Measurements from ENCODE around the gene TIMM23B.
"Not testable (repeated sequence)": the region's sequence is repeated elsewhere in the genome, so short reads cannot be mapped to it uniquely, and the experiment has no call there.

The TIMM23B gene

GRCh38 chr10:49943607-49944006, 1.8 kb downstream of the TIMM23B start:
- H3K4me1 ChIP-seq; DNase-seq (ENCODE audit: low spot score in 2 of 2); H3K4me3 ChIP-seq; H3K36me3 ChIP-seq (replicated peaks); H3K9me3 ChIP-seq; in situ Hi-C loops (cut with MboI; ENCODE audit: low sequenced_read_pairs); H3K27me3 ChIP-seq (ENCODE audit: low read depth): not testable (repeated sequence)

GRCh38 chr10:49948142-49948541, 6.3 kb downstream of the TIMM23B start:
- in situ Hi-C loops (cut with MboI; ENCODE audit: low sequenced_read_pairs); H3K27me3 ChIP-seq (ENCODE audit: low read depth); H3K36me3 ChIP-seq (replicated peaks); H3K9me3 ChIP-seq; H3K4me1 ChIP-seq; DNase-seq (ENCODE audit: low spot score in 2 of 2); H3K4me3 ChIP-seq: not testable (repeated sequence)

GRCh38 chr10:49948737-49949136, 6.9 kb downstream of the TIMM23B start:
- in situ Hi-C loops (cut with MboI; ENCODE audit: low sequenced_read_pairs); H3K27me3 ChIP-seq (ENCODE audit: low read depth); H3K36me3 ChIP-seq (replicated peaks); H3K9me3 ChIP-seq; DNase-seq (ENCODE audit: low spot score in 2 of 2); H3K4me1 ChIP-seq; H3K4me3 ChIP-seq: not testable (repeated sequence)

- DNase-seq (ENCODE audit: low spot score in 2 of 2); in situ Hi-C loops (cut with MboI; ENCODE audit: low sequenced_read_pairs); H3K9me3 ChIP-seq; H3K4me1 ChIP-seq; H3K36me3 ChIP-seq (replicated peaks); H3K4me3 ChIP-seq; H3K27me3 ChIP-seq (ENCODE audit: low read depth): not testable (repeated sequence)
Observed at GRCh38 chr10:49952006-49952405, 10.2 kb downstream of the TIMM23B start.

GRCh38 chr10:49953122-49953521, 11.3 kb downstream of the TIMM23B start:
- H3K27me3 ChIP-seq (ENCODE audit: low read depth); in situ Hi-C loops (cut with MboI; ENCODE audit: low sequenced_read_pairs); H3K4me1 ChIP-seq; DNase-seq (ENCODE audit: low spot score in 2 of 2); H3K36me3 ChIP-seq (replicated peaks); H3K4me3 ChIP-seq; H3K9me3 ChIP-seq: not testable (repeated sequence)

GRCh38 chr10:49970331-49970857, 28.5 kb downstream of the TIMM23B start:
- H3K4me1 ChIP-seq; H3K9me3 ChIP-seq; in situ Hi-C loops (cut with MboI; ENCODE audit: low sequenced_read_pairs); H3K4me3 ChIP-seq; H3K27me3 ChIP-seq (ENCODE audit: low read depth); H3K36me3 ChIP-seq (replicated peaks); DNase-seq (ENCODE audit: low spot score in 2 of 2): not testable (repeated sequence)

GRCh38 chr10:49971466-49971865, 29.6 kb downstream of the TIMM23B start:
- H3K27me3 ChIP-seq (ENCODE audit: low read depth); H3K36me3 ChIP-seq (replicated peaks); H3K9me3 ChIP-seq; DNase-seq (ENCODE audit: low spot score in 2 of 2); in situ Hi-C loops (cut with MboI; ENCODE audit: low sequenced_read_pairs); H3K4me1 ChIP-seq; H3K4me3 ChIP-seq: not testable (repeated sequence)

GRCh38 chr10:49972094-49972493, 30.2 kb downstream of the TIMM23B start:
- H3K36me3 ChIP-seq (replicated peaks); H3K27me3 ChIP-seq (ENCODE audit: low read depth); H3K9me3 ChIP-seq; in situ Hi-C loops (cut with MboI; ENCODE audit: low sequenced_read_pairs); H3K4me1 ChIP-seq; H3K4me3 ChIP-seq; DNase-seq (ENCODE audit: low spot score in 2 of 2): not testable (repeated sequence)

GRCh38 chr10:49977756-49978155, 35.9 kb downstream of the TIMM23B start:
- H3K4me1 ChIP-seq; in situ Hi-C loops (cut with MboI; ENCODE audit: low sequenced_read_pairs); H3K9me3 ChIP-seq: not testable (repeated sequence)

GRCh38 chr10:49987207-49987606, 45.4 kb downstream of the TIMM23B start:
- H3K36me3 ChIP-seq (replicated peaks); in situ Hi-C loops (cut with MboI; ENCODE audit: low sequenced_read_pairs); H3K4me3 ChIP-seq; H3K4me1 ChIP-seq; H3K9me3 ChIP-seq; H3K27me3 ChIP-seq (ENCODE audit: low read depth); DNase-seq (ENCODE audit: low spot score in 2 of 2): not testable (repeated sequence)

More at GRCh38 chr10:49977756-49978155, 35.9 kb downstream of the TIMM23B start:
- not testable (repeated sequence) for DNase-seq (ENCODE audit: low spot score in 2 of 2); H3K4me3 ChIP-seq; H3K36me3 ChIP-seq (replicated peaks); H3K27me3 ChIP-seq (ENCODE audit: low read depth)

GRCh38 chr10:49988376-49988775, 46.5 kb downstream of the TIMM23B start, which contains the start of gene AGAP6:
TSS of gene AGAP6 (plus strand) at chr10:49988406. CDS start at chr10:49988716, 310 bp downstream.
- H3K27me3 ChIP-seq (ENCODE audit: low read depth); H3K36me3 ChIP-seq (replicated peaks); H3K9me3 ChIP-seq; in situ Hi-C loops (cut with MboI; ENCODE audit: low sequenced_read_pairs); H3K4me3 ChIP-seq; DNase-seq (ENCODE audit: low spot score in 2 of 2); H3K4me1 ChIP-seq: not testable (repeated sequence)

- in situ Hi-C loops (cut with MboI; ENCODE audit: low sequenced_read_pairs); H3K4me1 ChIP-seq; H3K4me3 ChIP-seq; H3K36me3 ChIP-seq (replicated peaks); DNase-seq (ENCODE audit: low spot score in 2 of 2); H3K9me3 ChIP-seq; H3K27me3 ChIP-seq (ENCODE audit: low read depth): not testable (repeated sequence)
Observed at GRCh38 chr10:49995321-49995720, 53.5 kb downstream of the TIMM23B start.

GRCh38 chr10:50014024-50014423, 72.2 kb downstream of the TIMM23B start:
- H3K4me1 ChIP-seq; H3K9me3 ChIP-seq; DNase-seq (ENCODE audit: low spot score in 2 of 2); in situ Hi-C loops (cut with MboI; ENCODE audit: low sequenced_read_pairs); H3K4me3 ChIP-seq; H3K27me3 ChIP-seq (ENCODE audit: low read depth); H3K36me3 ChIP-seq (replicated peaks): not testable (repeated sequence)

GRCh38 chr10:50015596-50016220, 73.9 kb downstream of the TIMM23B start:
- in situ Hi-C loops (cut with MboI; ENCODE audit: low sequenced_read_pairs); H3K36me3 ChIP-seq (replicated peaks); H3K27me3 ChIP-seq (ENCODE audit: low read depth); H3K9me3 ChIP-seq; H3K4me1 ChIP-seq; DNase-seq (ENCODE audit: low spot score in 2 of 2); H3K4me3 ChIP-seq: not testable (repeated sequence)

- H3K36me3 ChIP-seq (replicated peaks); in situ Hi-C loops (cut with MboI; ENCODE audit: low sequenced_read_pairs): not testable (repeated sequence)
Observed at GRCh38 chr10:50016926-50017325, 75.1 kb downstream of the TIMM23B start.

More at GRCh38 chr10:50016926-50017325, 75.1 kb downstream of the TIMM23B start:
- not testable (repeated sequence) for H3K4me3 ChIP-seq; DNase-seq (ENCODE audit: low spot score in 2 of 2); H3K4me1 ChIP-seq; H3K9me3 ChIP-seq; H3K27me3 ChIP-seq (ENCODE audit: low read depth)
